MM.1S (cell line): ENCODE results near the gene C16orf78.

ENCODE experiments used
- CTCF ChIP-seq: fragments of 300-600 bp; sonication (generic); IDR thresholded peaks from 2 replicates; pipeline ENCODE4 v1.5.1; 2016; ENCODE audit warnings: antibody characterized with exemption, low read length, mixed read lengths
- EZH2phosphoT487 ChIP-seq: fragments of 300-600 bp; sonication (generic); IDR thresholded peaks from 2 replicates; pipeline ENCODE4 v1.6.1; 2018; ENCODE audit warnings: antibody characterized with exemption, low read length

DNA sequence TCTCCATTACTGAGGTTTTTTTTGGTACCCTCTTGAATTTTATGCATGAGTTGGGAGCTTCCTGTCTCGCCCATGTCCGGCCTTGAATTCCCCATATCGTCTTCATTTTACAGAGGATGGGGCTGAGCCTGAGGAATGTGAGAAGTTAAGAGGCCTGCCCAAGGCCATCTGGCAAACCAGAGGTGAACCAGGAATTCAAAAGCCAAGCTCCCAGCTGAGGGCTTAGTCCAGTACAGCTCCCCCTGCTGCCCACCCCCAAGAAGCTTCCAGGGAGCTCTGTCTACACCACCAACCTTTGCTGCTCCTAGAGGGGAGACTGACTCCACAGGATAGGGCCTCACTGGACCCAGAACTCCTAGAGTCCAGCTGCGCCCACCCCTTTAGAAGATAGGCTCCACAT lies 20.7 kb upstream of the C16orf78 start:
- TF ChIP-seq EZH2phosphoT487 (no peak), CTCF (peak; percentile 24; the same call in 1 of the 2 replicates)
